ENCODE results near the gene FAM228B.

FAM228B gene

DNA sequence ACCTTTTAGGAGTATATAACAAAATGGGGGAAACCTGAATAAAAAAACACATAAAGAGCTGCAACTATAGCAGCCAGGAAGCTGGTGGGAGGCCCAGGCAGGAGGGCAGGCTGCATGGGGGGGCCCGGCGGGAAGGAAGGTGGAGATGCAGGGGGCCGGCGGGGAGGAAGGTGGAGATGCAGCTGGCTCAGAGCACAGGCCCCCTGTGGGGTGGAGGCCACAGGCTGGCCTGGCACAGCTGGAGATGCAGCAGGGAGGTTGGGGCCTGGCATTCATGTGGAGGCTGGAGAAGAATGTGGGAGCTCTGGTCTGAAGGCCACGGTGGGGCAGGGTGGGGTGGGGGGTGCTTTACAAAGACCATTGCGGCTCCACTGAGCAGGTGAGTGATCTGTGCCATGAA is 83.0 kb downstream of the FAM228B start:
- no peak for DNase-seq

DNA sequence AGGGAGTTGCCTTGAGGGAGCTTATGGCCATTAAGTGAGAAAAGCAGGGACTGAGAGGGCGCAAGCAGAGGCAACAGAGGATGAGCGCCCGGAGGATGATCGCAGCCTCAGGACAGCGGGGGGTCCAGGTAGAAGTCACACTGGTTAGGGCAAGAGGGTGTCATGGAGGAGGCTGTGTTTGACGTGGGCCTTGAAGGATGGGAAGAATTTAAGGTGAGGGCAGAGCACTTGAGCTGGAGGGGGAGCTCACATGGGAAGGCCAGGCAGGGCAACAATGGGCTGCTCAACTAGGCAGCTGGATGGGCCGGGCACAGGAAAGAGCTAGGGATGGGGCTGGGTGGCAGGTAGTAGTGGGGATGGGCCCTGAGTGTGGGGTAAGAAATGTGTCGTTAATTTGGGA is 83.4 kb downstream of the FAM228B start:
- no peak for DNase-seq

DNA sequence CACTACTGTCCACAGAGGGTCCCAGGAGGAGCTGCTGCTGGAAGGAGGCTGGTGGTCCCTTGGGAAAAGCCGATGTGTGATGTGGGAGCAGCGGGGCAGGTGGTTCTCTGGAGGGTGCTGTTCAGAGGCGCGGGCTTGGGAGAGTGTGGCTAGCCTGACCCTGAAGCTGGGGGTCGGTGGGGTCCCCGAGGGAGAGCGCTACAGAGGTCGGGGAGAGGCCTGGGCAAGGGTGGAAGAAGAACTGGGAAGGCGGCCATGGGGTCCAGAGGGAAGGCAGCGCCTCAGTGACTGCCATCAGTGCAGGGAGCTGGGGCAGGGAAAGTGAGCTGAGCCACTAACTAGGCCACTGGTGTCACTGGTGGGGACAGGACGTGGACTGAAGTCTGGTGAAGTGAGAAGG is 84.1 kb downstream of the FAM228B start:
- no peak for DNase-seq

DNA sequence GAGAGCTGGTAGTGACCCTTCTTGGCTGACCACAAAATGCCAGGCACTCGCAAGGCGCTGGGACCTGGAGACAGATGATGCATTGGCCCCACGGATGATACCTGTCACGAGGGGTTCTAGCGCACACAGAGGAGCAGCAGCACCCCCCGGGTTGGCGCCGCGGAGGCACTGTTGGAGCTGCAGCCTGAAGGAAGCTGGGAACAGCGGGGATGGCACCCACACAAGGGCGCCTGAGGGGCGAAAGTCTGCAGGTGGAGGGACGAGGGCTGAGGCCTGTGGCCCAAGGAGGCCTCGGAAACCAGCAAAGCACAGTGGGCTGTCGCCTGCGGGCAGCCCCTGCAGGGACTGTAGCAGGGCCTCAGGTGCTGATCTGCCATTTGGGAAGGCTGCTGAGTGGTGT is 85.2 kb downstream of the FAM228B start:
- DNase-seq, result no peak

DNA sequence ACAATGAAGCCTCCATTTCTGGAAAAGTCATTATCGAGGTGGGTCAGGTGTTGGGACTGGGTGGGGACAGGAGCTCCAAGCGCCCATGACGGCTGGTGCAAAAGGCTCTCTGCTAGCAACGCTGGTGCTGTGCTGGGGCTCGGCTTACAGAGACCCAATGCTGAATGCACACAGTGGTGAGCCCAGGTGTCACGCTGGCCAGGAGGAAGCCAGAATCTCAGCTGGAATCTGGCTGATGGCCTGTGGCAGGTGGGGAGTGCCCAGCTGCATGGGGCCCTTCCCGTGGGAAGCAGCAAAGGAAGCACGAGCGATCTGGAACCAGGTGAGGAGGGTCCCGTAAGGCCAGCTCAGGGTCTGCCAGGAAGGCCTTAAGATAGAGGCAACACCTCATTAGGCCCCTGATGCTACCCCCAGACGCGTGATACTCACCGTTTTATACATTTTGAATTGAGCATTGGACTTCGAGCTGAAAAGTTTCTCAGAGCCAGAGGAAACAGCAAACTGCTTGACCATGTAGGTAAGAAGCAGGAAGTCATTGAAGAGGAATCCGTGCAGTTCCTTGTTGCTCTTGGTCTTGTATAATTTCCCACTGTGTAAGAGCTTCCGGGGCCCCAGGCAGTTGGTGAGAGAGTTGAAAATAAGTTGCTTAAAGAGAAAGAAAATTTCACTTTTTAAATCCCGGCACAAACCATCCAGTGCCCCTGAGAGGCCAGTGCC is 86.3 kb downstream of the FAM228B start:
- no peak for DNase-seq

DNA sequence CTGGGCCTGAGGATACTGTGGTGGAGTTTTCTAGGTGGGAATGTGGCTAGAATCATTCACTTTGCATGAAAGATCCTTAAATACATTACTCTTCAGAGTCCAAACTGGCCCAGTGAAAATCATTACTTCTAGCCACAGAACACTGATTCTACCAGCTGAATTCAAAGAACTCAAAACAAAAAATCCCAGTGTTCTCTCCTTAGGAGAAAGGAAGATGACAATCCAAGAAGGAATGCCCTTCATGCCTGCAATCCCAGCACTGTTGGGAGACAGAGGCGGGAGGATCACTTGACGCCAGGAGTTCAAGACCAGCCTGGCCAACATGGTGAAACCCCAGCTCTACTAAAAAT is 86.8 kb downstream of the FAM228B start:
- DNase-seq, result no peak

DNA sequence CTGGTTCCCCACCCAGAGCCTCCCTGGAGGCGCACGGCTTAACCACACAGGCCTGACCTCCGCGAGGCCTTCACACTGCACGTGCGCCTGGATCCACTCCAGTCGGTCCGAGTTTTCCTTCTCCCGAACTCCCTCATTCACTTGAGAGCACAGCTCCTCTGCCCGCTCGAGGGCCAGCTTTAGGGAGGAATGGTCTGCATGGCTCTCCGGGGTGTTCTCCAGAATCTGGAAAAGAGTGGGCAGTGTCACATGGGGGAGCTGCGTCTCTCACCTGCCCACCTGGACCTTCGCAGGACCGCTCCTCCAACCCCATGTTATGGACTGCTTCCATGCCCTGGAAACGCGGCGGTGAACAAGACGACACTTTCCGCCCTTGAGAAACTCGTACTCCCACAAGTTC is 87.5 kb downstream of the FAM228B start:
- no peak for DNase-seq

DNA sequence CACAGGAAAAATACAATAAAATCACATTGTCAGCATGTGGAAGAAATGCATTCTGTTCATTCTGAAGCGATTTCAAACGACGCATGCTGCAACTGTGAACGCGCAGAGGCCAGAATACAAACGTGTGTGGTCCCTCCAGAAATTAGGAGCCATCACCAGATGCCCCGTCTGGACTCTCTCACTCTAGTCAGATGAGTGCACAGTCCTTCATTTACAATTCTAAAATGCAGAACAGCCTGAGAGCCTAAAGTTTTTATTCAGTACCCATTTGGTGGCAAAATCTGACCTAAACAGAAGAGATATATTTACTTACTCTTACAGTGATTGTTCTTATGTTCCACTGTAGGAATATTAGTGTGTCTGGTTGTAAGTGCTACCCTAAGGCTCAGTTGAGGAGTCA is 88.1 kb downstream of the FAM228B start:
- no peak for DNase-seq

DNA sequence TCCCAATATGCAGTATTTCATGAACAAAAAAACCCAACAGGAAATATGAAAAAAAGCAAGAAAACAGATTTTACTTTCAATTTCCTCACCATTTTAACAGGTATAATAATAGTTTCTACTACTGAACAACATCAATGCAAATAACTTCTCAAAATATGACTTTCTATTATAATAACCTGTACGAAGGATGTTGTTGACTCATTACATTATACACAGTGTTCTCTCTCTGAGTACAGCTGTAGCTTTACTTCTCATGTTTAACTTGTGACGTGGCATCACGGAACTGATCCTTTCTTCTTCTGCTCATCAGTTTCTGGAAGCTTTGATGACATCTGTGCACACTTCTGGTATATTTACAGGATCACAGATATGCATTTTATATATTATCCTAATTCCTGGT is 91.6 kb downstream of the FAM228B start:
- DNase-seq, result no peak
